K562 (cell line): ENCODE results near the gene SGPL1. TPM values are rescaled to one million over a fixed set of nuclear protein-coding genes. Genes with fewer than 3 reads are reported as not detected.

ENCODE experiments used
- ATAC-seq: fragments of 200-7000 bp; cut with Tn5 transposase; 3 replicates; pipeline ENCODE4 v1.9.1; 2020; ENCODE audit warnings: moderate library complexity
- BruUV-seq: library from RNA; stranded (reverse); fragments of 400-500 nt; replicated peaks from 2 replicates; lab custom pipeline; 2021; lab: Mats Ljungman, UMichigan
- CTCF ChIA-PET: fragments of 300-600 bp; formaldehyde crosslinking; extraction: SDS; loops from one replicate; lab custom pipeline; 2021; ENCODE audit warnings: low intra/inter-chr PET ratio; lab: Yijun Ruan, JAX
- POLR2A ChIA-PET: fragments of 300-600, 350-650 bp; sonication (Branson Sonifier 250); formaldehyde crosslinking; extraction: SDS; loops from one replicate; lab custom pipeline; 2021; ENCODE audit warnings: antibody characterized with exemption, inconsistent platforms; lab: Yijun Ruan, JAX
- DNase-seq, 4 experiments: peaks; one replicate each; pipeline versions ENCODE4 v3.0.0 to v3.0.0-alpha.2; 2011 to 2018; ENCODE audit warnings: low spot score in 3 of 4, mixed read lengths in 3 of 4; ENCODE audit errors: extremely low read depth in 1 of 4
- FAIRE-seq: peaks from 2 replicates; lab custom pipeline; 2011; peaks lifted over from hg19 to GRCh38; lab: Jason Lieb, UNC
- H2AFZ ChIP-seq: 2 replicates; pipeline ENCODE4 v1.6.0; 2011; ENCODE audit warnings: low read depth, low read length, control low read depth, inconsistent platforms
- H3K27ac ChIP-seq: fragments of 200-600 bp; 3 replicates; pipeline ENCODE4 v1.8.0; 2011; ENCODE audit warnings: low read depth, mild to moderate bottlenecking, control low read depth, inconsistent platforms, low read length, moderate library complexity, mixed read lengths; ENCODE audit errors: extremely low read depth
- H3K27me3 ChIP-seq, 2 experiments: fragments of 300-600 bp in 1 of 2; 2 replicates in 1 of 2; 3 replicates in 1 of 2; pipeline versions ENCODE4 v1.6.0 to v1.8.0; 2011; ENCODE audit warnings: inconsistent platforms in 2 of 2, low read length in 2 of 2, mild to moderate bottlenecking in 1 of 2, mixed read lengths in 1 of 2, moderate library complexity in 1 of 2; ENCODE audit not compliant: control insufficient read depth in 2 of 2, insufficient read depth in 2 of 2
- H3K36me3 ChIP-seq: fragments of 300-600 bp; 3 replicates; pipeline ENCODE4 v1.8.0; 2011; ENCODE audit warnings: mild to moderate bottlenecking, low read length, inconsistent platforms; ENCODE audit not compliant: control insufficient read depth, insufficient read depth
- H3K4me1 ChIP-seq, 2 experiments: fragments of 200-600 bp in 1 of 2; replicated peaks in 1 of 2; 2 replicates in 1 of 2; 3 replicates in 1 of 2; pipeline versions ENCODE4 v1.5.1 to v1.8.0; 2011; ENCODE audit warnings: inconsistent platforms in 2 of 2, low read length in 2 of 2, mild to moderate bottlenecking in 1 of 2, mixed read lengths in 1 of 2, moderate library complexity in 1 of 2; ENCODE audit not compliant: control insufficient read depth in 2 of 2, insufficient read depth in 2 of 2
- H3K4me2 ChIP-seq: 2 replicates; pipeline ENCODE4 v1.6.1; 2011; ENCODE audit warnings: low read length, control low read depth, inconsistent platforms, mixed read lengths; ENCODE audit not compliant: insufficient read depth
- H3K4me3 ChIP-seq: fragments of 200-600 bp; sonication (generic), shearing (Covaris generic); 2 replicates; pipeline ENCODE4 v1.5.1; 2016; ENCODE audit warnings: control low read depth, inconsistent platforms
- H3K79me2 ChIP-seq: fragments of 200-600 bp; 3 replicates; pipeline ENCODE4 v1.8.0; 2011; ENCODE audit warnings: low read length, inconsistent platforms; ENCODE audit not compliant: control insufficient read depth, insufficient read depth
- H3K9ac ChIP-seq, 2 experiments: 2 replicates each; pipeline versions ENCODE4 v1.6.0 to v1.6.1; 2011; ENCODE audit warnings: low read depth in 2 of 2, low read length in 2 of 2, control low read depth in 1 of 2, inconsistent platforms in 1 of 2, mild to moderate bottlenecking in 1 of 2, mixed read lengths in 1 of 2; ENCODE audit not compliant: insufficient read depth in 1 of 2
- H3K9me1 ChIP-seq: one replicate; pipeline ENCODE4 v1.6.0; 2011; ENCODE audit warnings: inconsistent platforms, mild to moderate bottlenecking, low read length, moderate library complexity; ENCODE audit not compliant: control insufficient read depth, insufficient read depth
- H3K9me3 ChIP-seq: replicated peaks from 2 replicates; pipeline ENCODE4 v1.5.1; 2011; ENCODE audit warnings: low read depth, low read length, inconsistent platforms; ENCODE audit not compliant: control insufficient read depth, insufficient read depth
- H4K20me1 ChIP-seq: replicated peaks from 2 replicates; pipeline ENCODE4 v1.6.1; 2011; ENCODE audit warnings: low read length, inconsistent platforms, mixed read lengths; ENCODE audit not compliant: control insufficient read depth, insufficient read depth
- BRD9 ChIP-seq: fragments of 450-650 bp; IDR thresholded peaks from 2 replicates; pipeline ENCODE4 v1.6.1; 2018; ENCODE audit warnings: low read depth; ENCODE audit not compliant: partially characterized antibody
- CHD1 ChIP-seq: fragments of 200-600 bp; sonication (generic); IDR thresholded peaks from one replicate; pipeline ENCODE4 v1.6.1; 2012; ENCODE audit warnings: mild to moderate bottlenecking, moderate library complexity, low read length, inconsistent platforms
- HINFP ChIP-seq: fragments of 450-650 bp; conservative IDR thresholded peaks from 2 replicates; pipeline ENCODE4 v1.6.1; 2016; ENCODE audit warnings: missing genetic modification characterization, low read depth, mild to moderate bottlenecking, control low read depth, missing compliant biosample characterization
- IRF1 ChIP-seq: sonication (generic); formaldehyde crosslinking; IDR thresholded peaks from 2 replicates; pipeline ENCODE4 v1.8.0; 2022; ENCODE audit warnings: missing genetic modification reagents, mild to moderate bottlenecking, borderline replicate concordance
- MTF1 ChIP-seq: fragments of 250-450 bp; sonication (Bioruptor Pico); IDR thresholded peaks from 2 replicates; pipeline ENCODE4 v1.9.0; 2021; ENCODE audit warnings: moderate library complexity, mild to moderate bottlenecking, inconsistent platforms, borderline replicate concordance
- RAD21 ChIP-seq, 2 experiments: fragments of 250-450 bp in 1 of 2; fragments of 450-650 bp in 1 of 2; sonication (Bioruptor Pico) in 1 of 2; formaldehyde crosslinking in 1 of 2; IDR thresholded peaks in 1 of 2; conservative IDR thresholded peaks in 1 of 2; 2 replicates each; pipeline versions ENCODE4 v1.4.0 to v1.8.0; 2020 to 2022; ENCODE audit warnings: mild to moderate bottlenecking in 2 of 2, moderate library complexity in 1 of 2
- SAP30 ChIP-seq: fragments of 200-600 bp; sonication (generic); IDR thresholded peaks from 2 replicates; pipeline ENCODE4 v1.6.1; 2012; ENCODE audit warnings: borderline replicate concordance, low read depth, mild to moderate bottlenecking, moderate library complexity, low read length, control low read depth, inconsistent platforms; ENCODE audit not compliant: insufficient read depth, poor library complexity, severe bottlenecking
- SETDB1 ChIP-seq: IDR thresholded peaks from one replicate; pipeline ENCODE4 v1.6.1; 2012; ENCODE audit warnings: low read length, control low read depth, inconsistent platforms
- SIRT6 ChIP-seq: IDR thresholded peaks from one replicate; pipeline ENCODE4 v1.6.1; 2012; ENCODE audit warnings: low read depth, mild to moderate bottlenecking, control low read depth, inconsistent platforms, low read length, moderate library complexity
- TAF7 ChIP-seq: fragments of 450-650 bp; IDR thresholded peaks from 2 replicates; pipeline ENCODE4 v1.6.1; 2016; ENCODE audit warnings: missing genetic modification characterization, missing compliant biosample characterization
- ZBTB49 ChIP-seq: sonication (generic); formaldehyde crosslinking; IDR thresholded peaks from 2 replicates; pipeline ENCODE4 v1.8.0; 2022; ENCODE audit warnings: missing genetic modification reagents, mild to moderate bottlenecking, borderline replicate concordance
- ZBTB9 ChIP-seq: fragments of 450-650 bp; formaldehyde crosslinking; IDR thresholded peaks from 2 replicates; pipeline ENCODE4 v1.4.0; 2020; ENCODE audit warnings: mild to moderate bottlenecking, moderate library complexity
- ZFP1 ChIP-seq: fragments of 450-650 bp; formaldehyde crosslinking; IDR thresholded peaks from 2 replicates; pipeline ENCODE4 v1.4.0; 2020; ENCODE audit warnings: mild to moderate bottlenecking, mixed read lengths
- ZFX ChIP-seq: sonication (generic); formaldehyde crosslinking; IDR thresholded peaks from 2 replicates; pipeline ENCODE4 v1.8.0; 2022; ENCODE audit warnings: mild to moderate bottlenecking, missing genetic modification reagents, moderate library complexity
- ZNF311 ChIP-seq: fragments of 250-450 bp; sonication (Bioruptor Pico); IDR thresholded peaks from 2 replicates; pipeline ENCODE4 v1.4.0; 2020; ENCODE audit warnings: mild to moderate bottlenecking, moderate library complexity
- whole genome bisulfite sequencing: fragments of 100-300 bp; shearing (Covaris generic); methylation state at CpG from one replicate; pipeline ENCODE4 v1.1.6; 2016; ENCODE audit warnings: low coverage, mixed read lengths; ENCODE audit not compliant: insufficient coverage; ENCODE audit errors: missing lambda C conversion rate; 5-methylcytosine and 5-hydroxymethylcytosine counted together
- in situ Hi-C: fragments of 300-500 bp; cut with MboI; formaldehyde crosslinking; loops from 4 replicates; pipeline ENCODE4 v1.15.0; 2018; ENCODE audit warnings: inconsistent platforms, mixed read lengths
- intact Hi-C: fragments of 100-400 bp; cut with micrococcal nuclease; formaldehyde crosslinking; loops from 2 replicates; pipeline ENCODE4 v1.14.2; 2022
- polyA plus RNA-seq, 8 experiments: library from polyadenylated mRNA; depleted of rRNA in 4 of 8; stranded (reverse) in 5 of 8; unstranded in 3 of 8; fragments of >200 nt; fragmentation: Nextera tagmentation in 2 of 8; fragmentation: Illumina TruSeq in 1 of 8; extraction: Ambion mirVana in 2 of 8; extraction: Trizol in 1 of 8; gene quantifications; 2 replicates each; pipeline versions ENCODE4 v1.2.1 to v1.2.3, GENCODE V29; 2011 to 2014; ENCODE audit warnings: inconsistent platforms in 1 of 8, missing spikeins in 1 of 8
- total RNA-seq, 7 experiments: library from RNA; depleted of rRNA in 6 of 7; stranded (reverse); fragments of >200 nt in 6 of 7; fragmentation: Illumina TruSeq in 2 of 7; extraction: Trizol in 2 of 7; gene quantifications; 2 replicates each; pipeline versions ENCODE4 v1.2.1 to v1.2.3, GENCODE V29; 2011 to 2021; ENCODE audit warnings: low replicate concordance in 1 of 7

SGPL1 gene
- total and polyA plus RNA-seq, 9 of the 15 experiments (the other 6 are each of a cell fraction or from before 2014, with no cell fraction given) = 6.0 to 18.0 (median 8.7) TPM

- TF ChIP-seq ZBTB49 (CRISPR knock-in tag) (no peak), ZNF311 (CRISPR knock-in tag) (no peak), IRF1 (CRISPR knock-in tag) (no peak), SIRT6 (no peak), ZFP1 (CRISPR knock-in tag) (no peak), ZFX (no peak)
These were observed 82.9 kb downstream of the SGPL1 start (continued) for GRCh38 chr10:70898687-70899086.

GRCh38 chr10:70899096-70899495, 83.3 kb downstream of the SGPL1 start:
- intact Hi-C loops (no loop called here), in situ Hi-C loops (no loop called here)
- H3K4me3 ChIP-seq = no peak overlapping the region
- no peak overlapping the region for H3K4me2 ChIP-seq
- no TSS peak for BruUV-seq
- ChIA-PET POLR2A (interaction anchor here (0.6 kb wide), 1 partner anchor 29 kb away, joined by 3 read pairs; no protein-coding TSS in a partner anchor), CTCF (no interaction called here)
- peaks cover 9% of the 10 kb centered on the region for H4K20me1 ChIP-seq
- H3K27ac ChIP-seq = no peak overlapping the region
- FAIRE-seq = no peak
- no peaks in the 10 kb centered on the region for H3K4me1 ChIP-seq
- no peaks in the 10 kb centered on the region for H3K9me3 ChIP-seq
- H2AFZ ChIP-seq = no peak overlapping the region
- ATAC-seq = no peak
- no peak for DNase-seq
- H3K27me3 ChIP-seq = peaks cover 24 to 34% of the 10 kb centered on the region in 2 experiments
- H3K36me3 ChIP-seq = no peaks in the 10 kb centered on the region
- H3K79me2 ChIP-seq = no peaks in the 10 kb centered on the region
- no peak overlapping the region for H3K9ac ChIP-seq
- WGBS = 5% methylated on average over 4 of the region's 4 CpGs
- H3K9me1 ChIP-seq = no peaks in the 10 kb centered on the region
- no peak for TF ChIP-seq SAP30
- TF ChIP-seq RAD21 (CRISPR knock-in tag; conservative IDR thresholded peaks at IDR 0.05 in 1 of 2, IDR thresholded peaks at IDR 0.05 in 1 of 2) = no peak
- no peak for TF ChIP-seq SETDB1
- TF ChIP-seq MTF1 = no peak
- TF ChIP-seq BRD9 = no peak
- TF ChIP-seq ZBTB9 (CRISPR knock-in tag) = no peak
- no peak for TF ChIP-seq CHD1
- no peak for TF ChIP-seq TAF7 (tag)
- TF ChIP-seq HINFP (tag) = no peak
